Thyroid gland (tissue), 4 donors: ENCODE measurements around the gene WNT3A. TPM values are rescaled to one million over a fixed set of nuclear protein-coding genes. Genes with fewer than 3 reads are reported as not detected.

ENCODE experiments used
- DNase-seq, 2 donors: peaks; one replicate each; pipeline ENCODE4 v3.0.0-alpha.2; 2019
- H3K27ac ChIP-seq, 3 donors: fragments of 200-600 bp; sonication (generic); 1 replicate in 2 of 3; 2 replicates in 1 of 3; pipeline ENCODE4 v1.5.1; 2016 to 2019; ENCODE audit warnings: mild to moderate bottlenecking in 1 of 3, moderate library complexity in 1 of 3
- H3K27me3 ChIP-seq: fragments of 200-600 bp; sonication (generic); one replicate; pipeline ENCODE4 v1.5.1; 2019
- H3K36me3 ChIP-seq, 2 donors: fragments of 200-600 bp; sonication (generic); one replicate each; pipeline ENCODE4 v1.5.1; 2016 to 2019
- H3K4me1 ChIP-seq, 2 donors: fragments of 200-600 bp; sonication (generic); one replicate each; pipeline ENCODE4 v1.5.1; 2017 to 2019
- H3K4me3 ChIP-seq, 3 donors: fragments of 200-600 bp; sonication (generic); replicated peaks in 1 of 3; 1 replicate in 2 of 3; 2 replicates in 1 of 3; pipeline ENCODE4 v1.5.1; 2016; ENCODE audit warnings: mild to moderate bottlenecking in 1 of 3
- H3K9me3 ChIP-seq: fragments of 200-600 bp; sonication (generic); one replicate; pipeline ENCODE4 v1.5.1; 2017
- CTCF ChIP-seq, 6 experiments: fragments of 200-600 bp in 3 of 6; fragments of 450-650 bp in 3 of 6; sonication (generic) in 3 of 6; IDR thresholded peaks; one replicate each; pipeline ENCODE4 v1.5.1; 2016 to 2019; ENCODE audit warnings: antibody characterized with exemption in 6 of 6, mild to moderate bottlenecking in 2 of 6, inconsistent platforms in 1 of 6, moderate library complexity in 1 of 6
- POLR2A ChIP-seq, 2 donors: fragments of 450-650 bp; IDR thresholded peaks; one replicate each; pipeline ENCODE4 v1.6.1; 2017; ENCODE audit warnings: antibody characterized with exemption in 2 of 2, mild to moderate bottlenecking in 2 of 2, moderate library complexity in 1 of 2
- WGBS, 2 donors: methylation state at CpG; one replicate each; pipeline ENCODE4 v1.1.5; 2017; 5-methylcytosine and 5-hydroxymethylcytosine counted together
- intact Hi-C: fragments of 100-400 bp; cut with DNase I; formaldehyde crosslinking; loops from one replicate; pipeline ENCODE4 v1.15.1; 2023
- total RNA-seq, 4 donors: library from RNA; depleted of rRNA; stranded (reverse); fragments of >200 nt; gene quantifications; one replicate each; pipeline ENCODE4 v1.2.3, GENCODE V29; 2016

The WNT3A gene
- total RNA-seq, 4 donors from 2014 or later: not detected

GRCh38 chr1:228005511-228006033 is 1.2 kb upstream of the WNT3A start:
- WGBS, 2 donors: 1 to 7% methylated on average over 11 to 13 of the region's 13 CpGs

DNA sequence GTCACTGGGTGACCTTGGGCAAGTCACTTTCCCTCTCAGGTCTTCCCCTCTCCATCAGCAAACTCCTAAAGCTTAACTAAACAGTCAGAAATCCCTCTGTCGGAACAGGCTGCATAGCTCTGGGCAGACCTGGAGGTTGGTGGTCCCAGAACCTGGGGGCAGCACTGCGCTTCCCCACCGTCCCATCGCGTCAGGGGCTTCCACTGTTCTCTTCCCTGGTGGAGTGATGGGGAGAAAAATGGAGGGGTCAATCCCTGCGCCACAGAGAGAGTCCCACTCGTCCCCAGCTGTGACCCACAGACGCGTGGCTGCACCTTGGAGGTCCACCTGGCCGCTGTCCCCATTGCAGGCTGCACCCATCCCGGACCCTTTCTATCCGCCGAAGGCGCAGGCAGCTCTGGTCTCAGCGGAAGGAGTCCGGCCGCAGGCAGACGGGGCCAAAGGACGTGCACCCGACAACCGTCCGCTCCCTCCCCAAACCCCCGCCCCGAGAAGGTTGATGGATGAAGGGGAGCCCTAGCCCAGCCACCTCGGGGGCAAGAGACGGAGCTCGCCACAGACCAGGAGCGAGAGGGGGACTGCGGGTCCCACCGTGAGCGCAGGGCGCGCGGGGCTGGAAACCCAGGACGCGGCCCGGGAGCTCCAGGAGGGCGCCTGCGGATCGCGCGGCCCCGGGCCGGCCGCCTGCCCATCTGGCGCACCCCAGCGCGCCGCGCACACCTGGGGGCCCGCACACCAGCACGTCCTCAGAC is 588 bp upstream of the WNT3A start:
- WGBS, 2 donors: 5 to 7% methylated on average over 5 to 15 of the region's 52 CpGs
- H3K36me3 ChIP-seq: no peaks in the 10 kb centered on the region
- intact Hi-C loops: no loop called here
- no peak overlapping the region for H3K27ac ChIP-seq
- H3K9me3 ChIP-seq: no peaks in the 10 kb centered on the region
- H3K4me1 ChIP-seq: peaks cover 0 to 4% of the 10 kb centered on the region in 2 donors
- H3K27me3 ChIP-seq: peaks cover 19% of the 10 kb centered on the region
- TF ChIP-seq CTCF (IDR thresholded peaks at IDR 0.05): no peak
- TF ChIP-seq POLR2A (IDR thresholded peaks at IDR 0.05): no peak
- no peak overlapping the region for H3K4me3 ChIP-seq
- DNase-seq: no peak

More at GRCh38 chr1:228005511-228006033, 1.2 kb upstream of the WNT3A start:
- intact Hi-C loops: no loop called here
- peaks cover 0 to 4% of the 10 kb centered on the region in 2 donors for H3K4me1 ChIP-seq
- no peak overlapping the region for H3K27ac ChIP-seq
- H3K36me3 ChIP-seq: no peaks in the 10 kb centered on the region
- no peak for DNase-seq
- H3K9me3 ChIP-seq: no peaks in the 10 kb centered on the region
- H3K4me3 ChIP-seq: no peak overlapping the region
- peaks cover 19% of the 10 kb centered on the region for H3K27me3 ChIP-seq
- TF ChIP-seq POLR2A (IDR thresholded peaks at IDR 0.05) (no peak), CTCF (IDR thresholded peaks at IDR 0.05) (no peak)

DNA sequence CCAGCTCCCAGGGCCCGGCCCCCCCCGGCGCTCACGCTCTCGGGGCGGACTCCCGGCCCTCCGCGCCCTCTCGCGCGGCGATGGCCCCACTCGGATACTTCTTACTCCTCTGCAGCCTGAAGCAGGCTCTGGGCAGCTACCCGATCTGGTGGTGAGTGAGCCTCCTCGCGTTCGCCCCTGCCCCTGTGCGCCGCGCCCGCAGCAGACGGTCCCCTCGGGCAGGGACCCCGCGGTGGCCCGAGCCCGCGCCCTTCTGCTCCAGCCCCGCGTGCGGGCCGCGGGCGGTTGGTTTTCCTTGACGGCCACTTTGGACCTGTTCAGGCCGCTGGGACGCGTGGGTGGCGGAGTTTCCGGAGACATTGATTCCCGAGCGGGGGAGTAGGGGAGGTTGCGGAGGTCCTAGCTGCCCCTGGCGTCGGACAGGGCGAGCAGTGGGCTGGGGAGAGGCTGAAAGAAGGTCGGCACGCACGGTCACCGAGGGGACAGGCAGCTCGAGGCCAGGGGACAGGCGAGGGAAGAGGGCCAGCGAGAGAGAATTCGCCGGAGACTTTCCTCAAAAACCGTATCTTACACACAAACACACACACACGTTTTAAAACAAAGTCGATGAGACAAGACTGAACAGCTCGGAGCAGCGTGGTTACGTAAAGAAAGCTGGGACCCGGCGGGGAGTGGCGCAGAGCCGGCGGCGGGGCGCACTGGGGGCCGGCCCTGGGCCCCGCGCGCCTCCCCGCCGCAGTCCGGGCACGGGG is 427 bp downstream of the WNT3A start:
- Histone ChIP-seq H3K27ac (no peak overlapping the region), H3K4me1 (peaks cover 0 to 4% of the 10 kb centered on the region in 2 donors), H3K27me3 (peaks cover 19% of the 10 kb centered on the region), H3K4me3 (no peak overlapping the region), H3K36me3 (no peaks in the 10 kb centered on the region), H3K9me3 (no peaks in the 10 kb centered on the region)
- TF ChIP-seq POLR2A (IDR thresholded peaks at IDR 0.05) (no peak), CTCF (IDR thresholded peaks at IDR 0.05) (no peak)
- intact Hi-C loops: no loop called here
- WGBS, 2 donors: 2 to 3% methylated on average over 41 to 54 of the region's 77 CpGs
- no peak for DNase-seq

GRCh38 chr1:228007801-228008341 is 1.1 kb downstream of the WNT3A start:
- DNase-seq: no peak
- intact Hi-C loops: no loop called here
- H3K27ac ChIP-seq: no peak overlapping the region
- H3K4me1 ChIP-seq: peaks cover 0 to 4% of the 10 kb centered on the region in 2 donors
- 5 to 8% methylated on average over 9 to 16 of the region's 23 CpGs for WGBS, 2 donors
- no peaks in the 10 kb centered on the region for H3K36me3 ChIP-seq
- H3K9me3 ChIP-seq: no peaks in the 10 kb centered on the region
- H3K27me3 ChIP-seq: peaks cover 19% of the 10 kb centered on the region
- H3K4me3 ChIP-seq: no peak overlapping the region
- TF ChIP-seq POLR2A (IDR thresholded peaks at IDR 0.05): no peak
- no peak for TF ChIP-seq CTCF (IDR thresholded peaks at IDR 0.05)
